IgD-negative memory B cell (primary cell): ENCODE measurements around the gene GP5. TPM values are rescaled to one million over a fixed set of nuclear protein-coding genes. Genes with fewer than 3 reads are reported as not detected.

Experiments
- H3K27ac Mint-ChIP-seq, 3 donors: one replicate each; pipeline ENCODE4 v1.8.0; 2020 to 2022; ENCODE audit warnings: mild to moderate bottlenecking in 3 of 3, mixed read lengths in 3 of 3, moderate library complexity in 1 of 3
- H3K27me3 Mint-ChIP-seq: one replicate; pipeline ENCODE4 v1.8.0; 2021; ENCODE audit warnings: mixed read lengths
- H3K36me3 Mint-ChIP-seq: one replicate; pipeline ENCODE4 v1.8.0; 2020; ENCODE audit warnings: mild to moderate bottlenecking, mixed read lengths
- H3K4me1 Mint-ChIP-seq, 3 donors: one replicate each; pipeline ENCODE4 v1.8.0; 2020 to 2022; ENCODE audit warnings: mixed read lengths in 3 of 3, mild to moderate bottlenecking in 1 of 3
- H3K4me3 Mint-ChIP-seq, 4 donors: one replicate each; pipeline ENCODE4 v1.8.0; 2020 to 2022; ENCODE audit warnings: mild to moderate bottlenecking in 4 of 4, mixed read lengths in 4 of 4, moderate library complexity in 3 of 4
- H3K9me3 Mint-ChIP-seq, 3 donors: one replicate each; pipeline ENCODE4 v1.8.0; 2020 to 2021; ENCODE audit warnings: mixed read lengths in 3 of 3, mild to moderate bottlenecking in 1 of 3
- polyA plus RNA-seq: library from polyadenylated mRNA; unstranded; fragments of 300-500 nt; fragmentation: Illumina TruSeq; gene quantifications from one replicate; pipeline ENCODE4 v1.2.3, GENCODE V29; 2021

GP5 gene
- polyA plus RNA-seq, 1 donor from 2014 or later = 0.05 TPM

- Mint-ChIP-seq H3K36me3 (no peaks in the 10 kb centered on the region), H3K9me3 (no peaks in the 10 kb centered on the region), H3K4me3 (no peak overlapping the region), H3K4me1 (no peaks in the 10 kb centered on the region), H3K27ac (no peak overlapping the region), H3K27me3 (peaks cover 11% of the 10 kb centered on the region)
Observed at GRCh38 chr3:194355379-194355778, 43.7 kb downstream of the GP5 start.

GRCh38 chr3:194354315-194354714 lies 44.8 kb downstream of the GP5 start:
- no peaks in the 10 kb centered on the region for H3K4me1 Mint-ChIP-seq

GRCh38 chr3:194352667-194353246 lies 46.3 kb downstream of the GP5 start:
- peaks cover 2% of the 10 kb centered on the region for H3K27me3 Mint-ChIP-seq
- H3K4me1 Mint-ChIP-seq = no peaks in the 10 kb centered on the region
- no peaks in the 10 kb centered on the region for H3K9me3 Mint-ChIP-seq
- H3K4me3 Mint-ChIP-seq = no peak overlapping the region
- no peak overlapping the region for H3K27ac Mint-ChIP-seq
- H3K36me3 Mint-ChIP-seq = no peaks in the 10 kb centered on the region

More at GRCh38 chr3:194354315-194354714, 44.8 kb downstream of the GP5 start:
- Mint-ChIP-seq H3K9me3 (no peaks in the 10 kb centered on the region), H3K27ac (no peak overlapping the region), H3K27me3 (peaks cover 8% of the 10 kb centered on the region), H3K36me3 (no peaks in the 10 kb centered on the region), H3K4me3 (no peak overlapping the region)

- Mint-ChIP-seq H3K9me3 (no peaks in the 10 kb centered on the region), H3K27me3 (peaks cover 2% of the 10 kb centered on the region), H3K27ac (no peak overlapping the region), H3K4me1 (no peaks in the 10 kb centered on the region), H3K4me3 (no peak overlapping the region), H3K36me3 (no peaks in the 10 kb centered on the region)
Observed at GRCh38 chr3:194351952-194352536, 47.0 kb downstream of the GP5 start.

- no peaks in the 10 kb centered on the region for H3K36me3 Mint-ChIP-seq
- no peak within 1 kb of the TSS for H3K4me3 Mint-ChIP-seq
- H3K27me3 Mint-ChIP-seq = no peaks in the 10 kb centered on the region
- H3K27ac Mint-ChIP-seq = peak within 1 kb of the TSS in 1 of 3 donors; percentile 41
- no peaks in the 10 kb centered on the region for H3K9me3 Mint-ChIP-seq
- H3K4me1 Mint-ChIP-seq = no peaks in the 10 kb centered on the region
Observed at GRCh38 chr3:194351080-194351672, 47.9 kb downstream of the GP5 start, which contains the start of gene CPN2. CPN2 (minus strand) TSS chr3:194351328; CDS start chr3:194342702, 8,626 bp downstream.

- Mint-ChIP-seq H3K36me3 (no peaks in the 10 kb centered on the region), H3K4me1 (no peaks in the 10 kb centered on the region), H3K27ac (no peak overlapping the region), H3K4me3 (no peak overlapping the region), H3K9me3 (no peaks in the 10 kb centered on the region), H3K27me3 (no peaks in the 10 kb centered on the region)
Observed at GRCh38 chr3:194350726-194351071, 48.4 kb downstream of the GP5 start.

- Mint-ChIP-seq H3K4me3 (peak overlapping the region in 1 of 4 donors; percentile 52), H3K9me3 (no peaks in the 10 kb centered on the region), H3K4me1 (peaks cover 0 to 3% (median 0%) of the 10 kb centered on the region in 3 donors), H3K27ac (no peak overlapping the region), H3K36me3 (no peaks in the 10 kb centered on the region), H3K27me3 (peaks cover 5% of the 10 kb centered on the region)
Observed at GRCh38 chr3:194348354-194348753, 50.7 kb downstream of the GP5 start.

- Mint-ChIP-seq H3K36me3 (no peaks in the 10 kb centered on the region), H3K9me3 (no peaks in the 10 kb centered on the region), H3K27ac (no peak overlapping the region), H3K4me1 (peaks cover 0 to 3% (median 0%) of the 10 kb centered on the region in 3 donors), H3K27me3 (peaks cover 9% of the 10 kb centered on the region), H3K4me3 (no peak overlapping the region)
Observed at GRCh38 chr3:194346621-194347020, 52.4 kb downstream of the GP5 start.

- no peaks in the 10 kb centered on the region for H3K36me3 Mint-ChIP-seq
- H3K4me1 Mint-ChIP-seq = peaks cover 0 to 3% (median 0%) of the 10 kb centered on the region in 3 donors
- no peaks in the 10 kb centered on the region for H3K9me3 Mint-ChIP-seq
Observed at GRCh38 chr3:194346035-194346434, 53.0 kb downstream of the GP5 start.

More at GRCh38 chr3:194346035-194346434, 53.0 kb downstream of the GP5 start:
- no peak overlapping the region for H3K4me3 Mint-ChIP-seq
- peaks cover 13% of the 10 kb centered on the region for H3K27me3 Mint-ChIP-seq
- H3K27ac Mint-ChIP-seq = no peak overlapping the region

Other genes with a start within 250 kb of the GP5 start
- not detected for gene CPN2, start 47.9 kb downstream of the GP5 start, polyA plus RNA-seq
- not detected for gene LRRC15, start 29.5 kb downstream of the GP5 start, polyA plus RNA-seq
- gene ATP13A3, start 87.7 kb upstream of the GP5 start, polyA plus RNA-seq = 4.2 TPM
- gene TMEM44, start 234.2 kb upstream of the GP5 start, polyA plus RNA-seq = 2.2 TPM